Neural cell (in vitro differentiated cells): ENCODE measurements around the gene DAGLB.

Experiments
- EP300 ChIP-seq: fragments of 450-650 bp; conservative IDR thresholded peaks from 2 replicates; pipeline ENCODE4 v1.6.1; 2014; ENCODE audit warnings: antibody characterized with exemption, mild to moderate bottlenecking, moderate library complexity; ENCODE audit not compliant: poor library complexity, severe bottlenecking
- EZH2 ChIP-seq: fragments of 200-600, 300-800 bp; shearing (Covaris generic), sonication (generic); IDR thresholded peaks from 2 replicates; pipeline ENCODE4 v1.6.1; 2014; ENCODE audit warnings: antibody characterized with exemption, low read length, borderline replicate concordance, mild to moderate bottlenecking; ENCODE audit not compliant: insufficient read depth, poor library complexity, severe bottlenecking
- MXI1 ChIP-seq: fragments of 450-650 bp; conservative IDR thresholded peaks from 2 replicates; pipeline ENCODE4 v1.6.1; 2014; ENCODE audit warnings: antibody characterized with exemption, mild to moderate bottlenecking; ENCODE audit not compliant: poor library complexity, severe bottlenecking
- POLR2AphosphoS5 ChIP-seq: IDR thresholded peaks from 2 replicates; pipeline ENCODE4 v1.6.1; 2012
- SMC3 ChIP-seq: fragments of 450-650 bp; conservative IDR thresholded peaks from 2 replicates; pipeline ENCODE4 v1.6.1; 2014; ENCODE audit warnings: antibody characterized with exemption, mild to moderate bottlenecking, moderate library complexity; ENCODE audit not compliant: poor library complexity
- TAF1 ChIP-seq: IDR thresholded peaks from 2 replicates; pipeline ENCODE4 v1.6.1; 2012; ENCODE audit warnings: low read depth
- TF ChIP-seq, protein P1 (sequence below): fragments of 450-650 bp; IDR thresholded peaks from 2 replicates; pipeline ENCODE4 v1.5.1; 2014; ENCODE audit warnings: antibody characterized with exemption, mild to moderate bottlenecking, moderate library complexity; ENCODE audit not compliant: poor library complexity, severe bottlenecking

DNA sequence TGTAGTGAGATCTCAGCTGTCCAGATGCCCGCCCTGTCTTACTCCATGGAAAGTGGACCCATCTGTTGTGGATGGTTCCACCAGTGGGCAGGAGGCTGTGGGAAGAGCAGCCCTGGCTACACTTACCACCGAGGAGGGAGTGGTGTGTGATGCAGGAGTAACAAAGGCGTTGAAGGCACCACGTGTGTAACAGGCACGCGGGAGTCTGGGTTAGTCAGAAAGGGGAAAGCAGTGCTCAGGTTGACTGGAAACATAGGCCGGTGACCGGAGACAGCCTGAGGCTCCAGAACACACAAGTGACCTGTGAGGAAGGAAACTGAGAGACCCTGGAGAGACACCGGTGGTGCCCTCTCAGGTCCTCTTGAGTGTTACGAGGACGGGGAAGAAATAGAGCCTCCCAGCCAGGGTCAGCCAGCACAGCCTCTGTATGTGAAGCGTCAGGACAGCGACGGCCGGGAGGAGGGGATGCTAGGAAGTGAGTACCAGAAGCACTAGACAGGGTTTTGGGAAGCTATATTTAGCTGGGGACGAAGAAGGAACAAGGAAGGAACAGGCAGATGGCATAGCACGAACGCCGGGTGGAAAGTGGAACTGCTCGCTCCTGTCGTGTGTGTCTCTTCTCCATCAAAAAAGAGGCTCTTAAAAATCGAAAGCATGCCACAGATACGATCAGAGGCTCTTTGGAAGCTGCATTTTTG lies 51.7 kb downstream of the DAGLB start:
- no peak for TF ChIP-seq SMC3
- TF ChIP-seq, protein P1, sequence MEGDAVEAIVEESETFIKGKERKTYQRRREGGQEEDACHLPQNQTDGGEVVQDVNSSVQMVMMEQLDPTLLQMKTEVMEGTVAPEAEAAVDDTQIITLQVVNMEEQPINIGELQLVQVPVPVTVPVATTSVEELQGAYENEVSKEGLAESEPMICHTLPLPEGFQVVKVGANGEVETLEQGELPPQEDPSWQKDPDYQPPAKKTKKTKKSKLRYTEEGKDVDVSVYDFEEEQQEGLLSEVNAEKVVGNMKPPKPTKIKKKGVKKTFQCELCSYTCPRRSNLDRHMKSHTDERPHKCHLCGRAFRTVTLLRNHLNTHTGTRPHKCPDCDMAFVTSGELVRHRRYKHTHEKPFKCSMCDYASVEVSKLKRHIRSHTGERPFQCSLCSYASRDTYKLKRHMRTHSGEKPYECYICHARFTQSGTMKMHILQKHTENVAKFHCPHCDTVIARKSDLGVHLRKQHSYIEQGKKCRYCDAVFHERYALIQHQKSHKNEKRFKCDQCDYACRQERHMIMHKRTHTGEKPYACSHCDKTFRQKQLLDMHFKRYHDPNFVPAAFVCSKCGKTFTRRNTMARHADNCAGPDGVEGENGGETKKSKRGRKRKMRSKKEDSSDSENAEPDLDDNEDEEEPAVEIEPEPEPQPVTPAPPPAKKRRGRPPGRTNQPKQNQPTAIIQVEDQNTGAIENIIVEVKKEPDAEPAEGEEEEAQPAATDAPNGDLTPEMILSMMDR = no peak
- no peak for TF ChIP-seq MXI1
- TF ChIP-seq EP300 = no peak
- TF ChIP-seq EZH2 = no peak
- TF ChIP-seq TAF1 = no peak
- no peak for TF ChIP-seq POLR2AphosphoS5
